Measurements from ENCODE around the gene MRRF. TPM values are rescaled to one million over a fixed set of nuclear protein-coding genes. Genes with fewer than 3 reads are reported as not detected.
"Not testable (repeated sequence)": the region's sequence is repeated elsewhere in the genome, so short reads cannot be mapped to it uniquely, and the experiment has no call there.

The MRRF gene
- total RNA-seq, 1 donor from 2014 or later, result 35.7 TPM

- ATAC-seq (ENCODE audit: poor library complexity), result no peak
- no peak for DNase-seq
- intact Hi-C loops (cut with DNase I), result no loop called here
Measured at GRCh38 chr9:122342323-122343050, 77.8 kb downstream of the MRRF start.

DNA sequence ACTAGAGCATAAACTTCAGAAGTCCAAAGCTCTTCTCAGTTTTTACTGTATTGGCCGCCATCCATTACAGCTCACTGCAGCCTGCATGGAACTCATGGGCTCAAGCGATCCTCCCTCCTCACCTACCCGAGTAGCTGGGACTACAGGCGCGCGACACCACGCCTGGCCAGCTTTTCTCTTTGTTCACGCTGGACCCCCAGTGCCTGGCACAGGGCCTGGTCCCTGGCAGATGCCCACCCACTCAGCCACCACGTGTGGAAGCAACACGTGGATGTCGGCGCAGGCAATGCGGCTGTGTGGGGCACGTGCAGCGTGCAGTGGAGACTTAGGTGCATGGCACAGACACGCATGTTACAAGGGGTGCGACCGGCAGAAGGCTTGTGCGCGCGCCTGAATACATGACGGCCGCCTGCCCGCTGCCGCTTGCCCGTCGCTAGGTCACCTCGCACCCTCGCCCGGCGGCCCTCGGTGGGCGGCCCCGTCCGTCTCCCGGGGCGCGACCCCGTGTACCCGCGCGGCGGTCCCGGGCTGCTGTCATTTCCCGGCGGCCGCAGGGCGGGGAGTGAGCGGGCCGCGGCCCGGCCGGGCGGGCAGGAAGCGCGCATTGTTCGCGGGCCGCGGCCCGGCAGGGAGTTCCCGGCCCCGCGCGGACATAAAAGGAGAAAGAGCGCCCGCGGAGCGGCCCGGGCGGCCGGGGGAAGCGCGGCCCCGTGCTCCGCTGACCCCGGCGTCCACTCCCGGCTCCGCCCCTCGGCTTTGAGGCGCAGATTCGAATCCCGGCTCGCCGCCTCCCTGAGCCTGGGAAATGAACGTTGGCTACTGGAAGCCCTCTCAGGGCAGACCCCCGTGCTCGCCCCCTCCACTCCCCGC lies 82.0 kb downstream of the MRRF start:
- DNase-seq (peak; percentile 80), ATAC-seq (ENCODE audit: poor library complexity) (peak; percentile 70)
- intact Hi-C loops (cut with DNase I), result no loop called here

GRCh38 chr9:122347348-122348287 lies 82.9 kb downstream of the MRRF start:
- intact Hi-C loops (cut with DNase I), result no loop called here
- DNase-seq, result no peak
- peak; percentile 15 for ATAC-seq (ENCODE audit: poor library complexity)

DNA sequence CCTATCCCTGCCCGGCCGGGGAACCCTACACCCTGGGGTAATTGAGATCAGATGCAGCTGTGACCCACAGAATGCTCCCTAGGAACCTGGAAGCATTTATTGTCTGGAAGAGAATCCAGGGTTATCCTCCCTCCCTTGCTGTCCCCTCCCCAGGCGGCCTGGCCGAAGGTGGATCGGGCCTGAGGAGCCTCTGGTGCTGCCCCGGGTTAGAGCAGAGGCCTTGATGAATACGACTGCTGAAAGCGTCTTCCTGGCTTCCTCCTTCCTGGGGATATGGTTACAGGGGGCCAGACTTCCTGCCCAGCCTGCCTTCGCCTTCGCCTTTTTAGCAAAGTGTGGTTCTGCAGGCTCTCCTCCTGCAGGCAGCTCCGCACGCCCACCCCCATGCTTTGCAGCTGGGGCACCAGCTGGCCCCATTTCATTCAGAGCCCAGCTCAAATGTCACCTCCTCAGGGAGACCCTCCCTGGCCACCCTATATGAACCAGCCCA lies 83.7 kb downstream of the MRRF start:
- intact Hi-C loops (cut with DNase I), result no loop called here
- DNase-seq (no peak), ATAC-seq (ENCODE audit: poor library complexity) (no peak)

DNA sequence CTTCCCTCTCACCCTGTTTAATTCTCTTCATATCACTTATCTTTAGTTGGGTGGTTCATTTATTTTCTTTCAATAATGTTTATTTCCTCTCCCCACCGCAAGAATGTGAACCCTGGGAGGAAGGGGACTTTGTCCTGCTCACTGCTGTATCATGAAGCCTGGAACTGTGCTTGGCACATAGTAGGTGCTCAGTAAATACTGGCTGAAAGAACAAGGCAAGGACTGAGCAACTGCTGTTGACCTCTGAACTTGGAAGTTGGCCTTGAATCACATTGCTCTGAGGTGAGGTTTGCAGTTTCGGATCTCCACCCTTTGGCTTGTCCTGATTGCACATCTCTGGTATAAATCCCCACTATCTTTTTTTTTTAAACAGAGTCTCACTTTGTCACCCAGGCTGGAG lies 84.1 kb downstream of the MRRF start:
- no peak for ATAC-seq (ENCODE audit: poor library complexity)
- intact Hi-C loops (cut with DNase I), result no loop called here
- no peak for DNase-seq

DNA sequence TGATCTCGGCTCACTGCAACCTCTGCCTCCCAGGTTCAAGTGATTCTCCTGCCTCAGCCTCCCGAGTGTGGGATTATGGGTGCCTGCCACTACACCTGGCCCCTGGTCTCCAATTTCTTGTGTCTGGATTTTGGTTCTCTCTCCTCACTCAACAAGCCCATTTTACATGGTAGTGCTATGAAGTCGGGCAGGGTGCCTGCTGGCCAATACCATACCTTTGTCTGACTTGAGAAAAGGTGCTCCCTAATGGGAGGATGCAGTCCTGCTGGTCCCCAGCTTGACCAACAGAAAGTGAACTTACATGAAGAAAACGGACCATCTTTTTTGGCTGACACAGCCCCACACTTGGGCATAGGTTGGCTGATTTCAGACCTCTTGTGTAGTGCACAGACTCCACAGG lies 84.5 kb downstream of the MRRF start:
- intact Hi-C loops (cut with DNase I), result no loop called here
- DNase-seq, result no peak
- ATAC-seq (ENCODE audit: poor library complexity), result no peak

DNA sequence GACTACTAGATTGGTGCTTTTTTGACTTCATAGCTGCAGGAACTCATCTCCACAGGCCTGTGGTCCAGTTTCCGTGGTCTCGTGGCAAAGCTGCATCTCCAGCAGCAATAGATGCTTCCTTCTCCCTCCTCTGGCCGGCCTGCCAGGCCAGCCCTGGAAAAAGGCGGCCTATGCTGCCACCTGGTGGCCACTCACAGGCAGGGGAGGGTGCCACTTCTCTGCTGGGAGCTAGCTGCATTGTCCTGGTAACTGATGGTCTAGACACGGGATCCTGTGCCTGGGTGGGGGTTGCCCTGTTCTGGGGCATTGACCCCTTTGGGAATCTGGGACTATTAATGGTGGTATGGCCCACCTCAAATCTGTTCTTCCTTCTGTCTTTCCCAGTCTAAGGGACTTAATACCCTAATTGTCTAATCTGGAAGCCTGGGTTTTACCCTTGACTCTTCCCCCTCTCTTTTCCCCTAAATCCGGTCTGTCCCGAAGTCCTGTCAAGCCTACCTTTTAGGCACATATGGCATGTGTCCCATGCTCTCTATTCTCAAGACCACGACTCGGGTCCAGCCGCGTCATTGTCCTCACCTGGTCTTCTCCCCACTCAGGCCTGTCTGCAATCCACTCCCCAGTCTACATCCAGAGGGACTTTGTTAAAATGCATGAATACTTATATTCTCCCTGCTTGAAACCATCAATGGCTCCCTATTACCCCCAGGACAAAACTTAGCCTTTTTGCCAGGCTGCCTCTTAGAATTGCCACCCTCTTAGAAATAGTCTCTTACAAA lies 86.1 kb downstream of the MRRF start:
- intact Hi-C loops (cut with DNase I), result loop anchor here (1.0 kb wide), 1 partner anchor 225 kb away; no protein-coding TSS in a partner anchor
- DNase-seq (peak; percentile 86), ATAC-seq (ENCODE audit: poor library complexity) (peak; percentile 88)

DNA sequence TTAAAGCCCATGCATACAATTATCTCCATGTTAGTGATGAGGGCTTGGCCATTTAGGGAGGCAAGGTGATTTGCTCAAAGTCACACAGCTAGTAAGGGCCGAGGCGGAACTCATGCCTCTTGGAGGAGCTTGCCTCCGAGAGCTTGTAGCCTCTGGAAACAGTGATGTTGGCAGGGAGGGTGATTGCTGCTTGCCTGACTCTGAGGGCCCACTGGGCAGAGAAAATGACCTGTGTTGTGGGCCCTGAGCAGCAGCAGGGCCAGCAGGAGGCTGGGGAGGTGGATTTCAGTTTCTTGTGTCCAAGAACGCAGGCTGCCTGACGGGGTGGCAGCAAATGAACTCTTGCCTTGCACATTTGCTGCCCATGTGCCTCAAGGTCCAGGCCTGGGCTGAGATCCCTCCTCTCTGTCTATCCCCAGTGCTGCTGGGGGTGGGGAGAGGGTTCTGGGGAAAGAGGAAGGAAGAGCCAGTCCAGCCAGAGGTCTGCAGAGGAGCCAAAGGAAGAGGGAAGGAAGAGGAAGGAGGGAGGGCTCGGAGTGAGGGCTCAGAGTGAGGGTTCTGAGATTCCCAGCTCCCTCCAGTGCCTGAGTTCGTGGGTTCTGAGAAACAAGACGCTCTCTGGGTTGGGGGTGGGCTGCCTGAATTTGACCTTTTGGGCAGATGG lies 90.0 kb downstream of the MRRF start:
- peak; percentile 35 for ATAC-seq (ENCODE audit: poor library complexity)
- intact Hi-C loops (cut with DNase I), result no loop called here
- peak; percentile 52 for DNase-seq

GRCh38 chr9:122355336-122355875 lies 90.7 kb downstream of the MRRF start:
- intact Hi-C loops (cut with DNase I), result no loop called here
- DNase-seq (no peak), ATAC-seq (ENCODE audit: poor library complexity) (no peak)

- intact Hi-C loops (cut with DNase I), result no loop called here
- ATAC-seq (ENCODE audit: poor library complexity), result no peak
Measured at GRCh38 chr9:122356627-122357026, 91.9 kb downstream of the MRRF start.

DNA sequence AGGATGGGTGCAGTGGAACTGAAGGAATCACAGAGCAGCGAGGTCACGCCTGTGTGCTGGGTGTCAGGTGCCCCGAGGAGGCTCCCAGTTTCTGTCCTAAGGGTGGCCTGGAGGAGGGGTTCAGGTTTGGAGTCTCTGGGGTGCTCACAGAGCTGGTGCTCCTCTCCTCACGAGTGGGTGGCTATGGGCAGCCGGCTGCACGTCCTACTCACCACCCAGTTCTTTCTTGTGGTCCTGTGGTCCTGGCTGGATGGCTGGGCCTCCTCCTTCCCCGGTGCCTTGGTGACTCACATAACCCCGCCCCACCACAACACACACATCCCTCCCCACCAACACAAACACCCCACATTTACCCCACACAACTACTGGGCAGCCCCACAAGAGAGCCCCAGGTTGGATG lies 96.2 kb downstream of the MRRF start:
- intact Hi-C loops (cut with DNase I), result no loop called here
- DNase-seq (no peak), ATAC-seq (ENCODE audit: poor library complexity) (no peak)

More at GRCh38 chr9:122356627-122357026, 91.9 kb downstream of the MRRF start:
- no peak for DNase-seq

GRCh38 chr9:122363131-122363530 lies 98.4 kb downstream of the MRRF start:
- ATAC-seq (ENCODE audit: poor library complexity); intact Hi-C loops (cut with DNase I); DNase-seq: not testable (repeated sequence)

GRCh38 chr9:122364117-122364782 lies 99.6 kb downstream of the MRRF start:
- DNase-seq (no peak), ATAC-seq (ENCODE audit: poor library complexity) (no peak)
- intact Hi-C loops (cut with DNase I), result no loop called here

DNA sequence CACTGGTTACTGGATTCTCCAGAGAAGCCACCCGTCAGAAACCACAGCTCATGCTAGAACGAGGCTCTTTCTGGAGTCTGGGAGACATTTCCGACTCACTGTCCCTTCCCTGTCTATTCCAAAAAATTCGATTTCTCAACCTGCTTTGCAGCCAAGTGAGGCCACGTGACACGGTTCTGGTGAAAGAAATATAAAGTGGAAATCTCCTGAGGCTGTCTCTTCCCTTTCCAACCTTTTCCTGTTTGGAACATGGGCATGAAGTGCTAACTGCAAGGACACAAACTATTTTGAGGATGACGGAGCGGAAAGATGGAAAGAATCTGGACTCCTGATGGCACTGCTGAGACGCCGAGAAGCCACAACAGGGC lies 100.1 kb downstream of the MRRF start:
- DNase-seq (peak; percentile 57), ATAC-seq (ENCODE audit: poor library complexity) (peak; percentile 71)
- intact Hi-C loops (cut with DNase I), result no loop called here

- no peak for DNase-seq
- no peak for ATAC-seq (ENCODE audit: poor library complexity)
- intact Hi-C loops (cut with DNase I), result no loop called here
Measured at GRCh38 chr9:122366074-122366660, 101.5 kb downstream of the MRRF start.

DNA sequence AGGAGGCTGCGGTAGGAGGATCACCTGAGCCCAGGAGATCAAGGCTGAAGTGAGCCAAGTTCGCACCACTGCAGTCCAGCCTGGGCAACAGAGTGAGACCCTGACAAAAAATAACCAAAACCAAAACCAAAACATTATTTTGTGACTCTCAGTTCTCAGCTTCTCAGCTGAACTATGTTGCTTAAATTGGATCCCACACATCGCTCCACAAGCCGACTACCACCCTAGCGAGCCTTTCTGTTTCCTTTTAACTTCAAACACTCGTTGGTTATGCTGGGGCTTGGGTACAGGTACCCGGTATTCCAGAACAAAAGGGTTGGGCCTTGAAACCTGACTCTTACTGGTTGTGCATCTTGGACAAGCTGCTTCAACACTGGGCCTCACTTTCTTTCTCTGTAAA lies 102.4 kb downstream of the MRRF start:
- ATAC-seq (ENCODE audit: poor library complexity) (no peak), DNase-seq (no peak)
- intact Hi-C loops (cut with DNase I), result no loop called here
